Measurements from ENCODE around the gene CD68.
A peak's percentile ranks its signal among the peaks of the same experiment; 100 is the strongest.

CD68 gene

DNA sequence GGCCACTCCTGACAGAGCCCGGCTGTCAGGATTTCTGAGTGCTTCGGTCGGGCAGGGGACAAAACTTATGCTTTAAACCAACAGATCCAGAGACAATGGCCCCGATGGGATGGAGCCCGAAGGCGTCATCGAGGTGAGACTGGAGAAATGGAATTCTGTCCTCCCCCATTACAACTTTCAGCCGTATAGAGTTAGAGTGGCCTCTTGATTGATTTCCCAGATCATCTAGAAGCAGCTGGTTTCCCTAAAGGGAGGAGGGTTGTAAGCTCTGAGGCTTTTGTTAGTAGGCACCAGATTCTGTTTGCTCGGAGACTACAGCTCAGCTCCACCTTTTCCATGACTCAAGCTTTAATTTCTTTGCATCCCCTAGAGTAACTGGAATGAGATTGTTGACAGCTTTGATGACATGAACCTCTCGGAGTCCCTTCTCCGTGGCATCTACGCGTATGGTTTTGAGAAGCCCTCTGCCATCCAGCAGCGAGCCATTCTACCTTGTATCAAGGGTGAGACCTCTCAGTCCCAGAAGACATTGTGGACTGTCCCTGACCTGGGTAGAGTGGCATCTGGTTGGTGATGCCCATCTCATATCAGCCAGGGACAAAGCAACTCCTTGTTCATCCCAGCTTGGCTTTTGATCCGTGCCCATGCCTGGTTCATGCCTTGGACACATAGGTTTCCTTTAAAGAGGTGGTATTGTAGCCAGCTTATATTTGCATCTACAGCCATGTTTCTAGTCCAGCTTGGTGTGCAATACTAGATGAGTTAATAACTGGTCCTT lies 5.1 kb upstream of the CD68 start:
- WGBS: 41% methylated on average over 14 of the region's 15 CpGs
- peak overlapping the region; percentile 99 for H3K27ac ChIP-seq (ENCODE audit: low read depth, low read length)

DNA sequence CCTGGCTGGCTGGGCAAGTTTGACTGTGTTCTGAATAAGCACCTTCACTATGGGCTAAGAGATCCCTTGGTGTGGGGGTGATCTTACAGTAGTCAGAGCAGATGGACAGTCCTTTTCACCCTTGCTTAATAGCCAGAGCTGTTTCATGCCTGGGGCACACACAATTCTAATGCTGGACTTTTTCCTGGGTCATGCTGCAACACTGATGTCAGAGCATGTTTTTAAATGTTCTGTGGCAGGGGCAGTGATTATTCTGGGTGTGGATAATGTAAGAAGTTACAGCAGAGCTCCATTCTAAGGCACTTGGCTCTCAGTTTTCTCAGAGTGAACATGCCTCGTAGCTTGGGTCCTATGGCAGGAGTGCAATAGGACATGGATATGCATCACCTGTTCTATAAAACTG lies 4.0 kb upstream of the CD68 start:
- Histone ChIP-seq H3K27me3 (ENCODE audit: insufficient read depth, low read length) (no peaks in the 10 kb centered on the region), H3K27ac (ENCODE audit: low read depth, low read length) (peak overlapping the region; percentile 99; the same call in 1 of the 2 replicates), H3K9me3 (ENCODE audit: insufficient read depth, low read depth, low read length) (no peaks in the 10 kb centered on the region), H3K4me3 (ENCODE audit: low read length) (peak overlapping the region; percentile 97; the same call in 1 of the 2 replicates), H3K9ac (ENCODE audit: low read depth, low read length) (peak overlapping the region; percentile 100; the same call in 1 of the 2 replicates), H3K36me3 (ENCODE audit: insufficient read depth, low read length) (peaks cover 64% of the 10 kb centered on the region), H3K4me1 (ENCODE audit: insufficient read depth, low read length) (peaks cover 20% of the 10 kb centered on the region)
- 94% methylated on average over 1 of the region's 1 CpG for WGBS

More for the DNA sequence above, 5.1 kb upstream of the CD68 start:
- Histone ChIP-seq H3K9ac (ENCODE audit: low read depth, low read length) (peak overlapping the region; percentile 100), H3K4me3 (ENCODE audit: low read length) (peak overlapping the region; percentile 97), H3K9me3 (ENCODE audit: insufficient read depth, low read depth, low read length) (no peaks in the 10 kb centered on the region), H3K27me3 (ENCODE audit: insufficient read depth, low read length) (no peaks in the 10 kb centered on the region), H3K4me1 (ENCODE audit: insufficient read depth, low read length) (peaks cover 20% of the 10 kb centered on the region), H3K36me3 (ENCODE audit: insufficient read depth, low read length) (peaks cover 75% of the 10 kb centered on the region)

DNA sequence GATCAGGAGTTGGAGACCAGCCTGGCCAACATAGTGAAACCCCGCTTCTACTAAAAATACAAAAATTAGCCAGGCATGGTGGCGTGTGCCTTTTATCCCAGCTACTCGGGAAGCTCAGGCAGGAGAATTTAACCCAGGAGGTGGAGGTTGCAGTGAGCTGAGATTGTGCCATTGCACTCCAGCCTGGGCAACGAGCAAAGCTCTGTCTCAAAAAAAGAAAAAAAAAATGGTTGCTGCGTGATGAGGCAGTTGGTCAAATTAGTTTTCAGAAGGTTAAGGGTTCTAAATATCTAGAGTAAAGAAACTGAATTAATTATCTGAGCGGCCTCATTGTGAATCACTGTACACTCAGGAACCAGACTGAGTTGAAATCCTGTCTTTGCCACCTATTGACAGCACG lies 3.5 kb upstream of the CD68 start:
- WGBS: 92% methylated on average over 7 of the region's 7 CpGs
- H3K9me3 ChIP-seq (ENCODE audit: insufficient read depth, low read depth, low read length): no peaks in the 10 kb centered on the region
- H3K27me3 ChIP-seq (ENCODE audit: insufficient read depth, low read length): no peaks in the 10 kb centered on the region
- H3K4me3 ChIP-seq (ENCODE audit: low read length): no peak overlapping the region
- peak overlapping the region; percentile 99; the same call in 1 of the 2 replicates for H3K27ac ChIP-seq (ENCODE audit: low read depth, low read length)
- H3K4me1 ChIP-seq (ENCODE audit: insufficient read depth, low read length): peaks cover 20% of the 10 kb centered on the region
- 0 out of 2 replicates have a peak overlapping the region, but pooled peaks have one; percentile 3 for H3K9ac ChIP-seq (ENCODE audit: low read depth, low read length)
- H3K36me3 ChIP-seq (ENCODE audit: insufficient read depth, low read length): peaks cover 59% of the 10 kb centered on the region

DNA sequence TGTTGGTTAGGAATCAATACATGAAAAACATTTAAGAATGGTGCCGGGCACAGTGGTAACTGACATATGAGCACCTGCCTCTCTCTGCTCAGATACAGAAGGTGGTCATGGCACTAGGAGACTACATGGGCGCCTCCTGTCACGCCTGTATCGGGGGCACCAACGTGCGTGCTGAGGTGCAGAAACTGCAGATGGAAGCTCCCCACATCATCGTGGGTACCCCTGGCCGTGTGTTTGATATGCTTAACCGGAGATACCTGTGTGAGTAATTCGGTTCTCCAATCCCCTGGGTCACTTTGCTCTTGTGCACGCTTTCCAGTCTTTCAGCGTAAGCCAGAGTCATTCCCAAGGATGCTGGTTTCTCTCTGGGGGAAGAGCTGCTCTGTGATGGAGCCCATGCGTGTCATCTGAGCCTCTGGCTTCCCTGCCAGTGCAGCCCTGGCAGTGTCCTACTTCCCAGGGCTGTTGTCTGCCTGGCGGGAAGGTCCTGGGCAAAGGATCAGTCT lies 3.0 kb upstream of the CD68 start:
- no peaks in the 10 kb centered on the region for H3K9me3 ChIP-seq (ENCODE audit: insufficient read depth, low read depth, low read length)
- H3K36me3 ChIP-seq (ENCODE audit: insufficient read depth, low read length): peaks cover 54% of the 10 kb centered on the region
- H3K27me3 ChIP-seq (ENCODE audit: insufficient read depth, low read length): no peaks in the 10 kb centered on the region
- H3K4me3 ChIP-seq (ENCODE audit: low read length): no peak overlapping the region
- peaks cover 16% of the 10 kb centered on the region for H3K4me1 ChIP-seq (ENCODE audit: insufficient read depth, low read length)
- H3K9ac ChIP-seq (ENCODE audit: low read depth, low read length): 0 out of 2 replicates have a peak overlapping the region, but pooled peaks have one; percentile 3
- WGBS: 96% methylated on average over 14 of the region's 14 CpGs
- H3K27ac ChIP-seq (ENCODE audit: low read depth, low read length): no peak overlapping the region

DNA sequence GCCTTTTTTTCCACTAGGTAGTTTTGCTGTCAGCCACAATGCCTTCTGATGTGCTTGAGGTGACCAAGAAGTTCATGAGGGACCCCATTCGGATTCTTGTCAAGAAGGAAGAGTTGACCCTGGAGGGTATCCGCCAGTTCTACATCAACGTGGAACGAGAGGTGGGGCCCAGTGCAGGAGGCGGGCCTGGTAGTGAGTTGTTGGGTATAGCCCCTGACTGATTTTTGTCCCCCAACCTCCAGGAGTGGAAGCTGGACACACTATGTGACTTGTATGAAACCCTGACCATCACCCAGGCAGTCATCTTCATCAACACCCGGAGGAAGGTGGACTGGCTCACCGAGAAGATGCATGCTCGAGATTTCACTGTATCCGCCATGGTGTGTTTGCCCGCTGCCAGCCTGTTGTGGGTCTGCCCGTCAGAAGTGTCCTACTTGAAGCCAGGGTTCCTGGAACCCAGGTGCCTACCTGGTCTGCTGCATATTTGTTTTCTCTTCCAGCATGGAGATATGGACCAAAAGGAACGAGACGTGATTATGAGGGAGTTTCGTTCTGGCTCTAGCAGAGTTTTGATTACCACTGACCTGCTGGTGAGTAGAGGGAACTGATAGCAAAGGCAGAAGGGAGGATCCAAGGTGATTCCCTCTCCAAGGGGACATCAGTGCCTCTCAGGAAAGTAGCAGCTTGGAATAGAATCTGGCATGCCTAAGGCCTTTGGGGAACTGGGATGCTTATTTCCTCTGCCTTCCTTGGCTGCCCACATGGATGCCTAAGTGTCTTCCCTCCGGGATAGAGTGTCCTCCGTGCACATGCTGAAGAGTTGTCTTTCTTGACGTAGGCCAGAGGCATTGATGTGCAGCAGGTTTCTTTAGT lies 1.9 kb upstream of the CD68 start:
- H3K9me3 ChIP-seq (ENCODE audit: insufficient read depth, low read depth, low read length): no peaks in the 10 kb centered on the region
- 94% methylated on average over 17 of the region's 17 CpGs for WGBS
- H3K4me1 ChIP-seq (ENCODE audit: insufficient read depth, low read length): peaks cover 15% of the 10 kb centered on the region
- no peak overlapping the region for H3K4me3 ChIP-seq (ENCODE audit: low read length)
- no peak overlapping the region for H3K9ac ChIP-seq (ENCODE audit: low read depth, low read length)
- no peaks in the 10 kb centered on the region for H3K27me3 ChIP-seq (ENCODE audit: insufficient read depth, low read length)
- peaks cover 53% of the 10 kb centered on the region for H3K36me3 ChIP-seq (ENCODE audit: insufficient read depth, low read length)
- no peak overlapping the region for H3K27ac ChIP-seq (ENCODE audit: low read depth, low read length)

DNA sequence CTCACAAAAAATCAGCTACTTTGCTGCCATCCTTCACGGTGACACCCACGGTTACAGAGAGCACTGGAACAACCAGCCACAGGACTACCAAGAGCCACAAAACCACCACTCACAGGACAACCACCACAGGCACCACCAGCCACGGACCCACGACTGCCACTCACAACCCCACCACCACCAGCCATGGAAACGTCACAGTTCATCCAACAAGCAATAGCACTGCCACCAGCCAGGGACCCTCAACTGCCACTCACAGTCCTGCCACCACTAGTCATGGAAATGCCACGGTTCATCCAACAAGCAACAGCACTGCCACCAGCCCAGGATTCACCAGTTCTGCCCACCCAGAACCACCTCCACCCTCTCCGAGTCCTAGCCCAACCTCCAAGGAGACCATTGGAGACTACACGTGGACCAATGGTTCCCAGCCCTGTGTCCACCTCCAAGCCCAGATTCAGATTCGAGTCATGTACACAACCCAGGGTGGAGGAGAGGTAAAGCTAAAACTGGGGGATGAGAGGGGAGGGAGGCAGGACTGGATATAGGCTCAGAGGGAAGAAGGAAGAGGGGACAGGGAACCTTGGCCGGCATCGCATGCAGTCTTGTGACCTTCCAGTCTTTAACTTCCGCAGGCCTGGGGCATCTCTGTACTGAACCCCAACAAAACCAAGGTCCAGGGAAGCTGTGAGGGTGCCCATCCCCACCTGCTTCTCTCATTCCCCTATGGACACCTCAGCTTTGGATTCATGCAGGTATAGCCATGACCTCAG lies 581 bp downstream of the CD68 start:
- H3K4me3 ChIP-seq (ENCODE audit: low read length): no peak overlapping the region
- peaks cover 7% of the 10 kb centered on the region; the same call in 1 of the 2 replicates for H3K4me1 ChIP-seq (ENCODE audit: insufficient read depth, low read length)
- no peaks in the 10 kb centered on the region for H3K27me3 ChIP-seq (ENCODE audit: insufficient read depth, low read length)
- WGBS: 87% methylated on average over 12 of the region's 12 CpGs
- H3K9me3 ChIP-seq (ENCODE audit: insufficient read depth, low read depth, low read length): no peaks in the 10 kb centered on the region
- H3K9ac ChIP-seq (ENCODE audit: low read depth, low read length): no peak overlapping the region
- peaks cover 42% of the 10 kb centered on the region for H3K36me3 ChIP-seq (ENCODE audit: insufficient read depth, low read length)
- no peak overlapping the region; the same call in 1 of the 2 replicates for H3K27ac ChIP-seq (ENCODE audit: low read depth, low read length)

DNA sequence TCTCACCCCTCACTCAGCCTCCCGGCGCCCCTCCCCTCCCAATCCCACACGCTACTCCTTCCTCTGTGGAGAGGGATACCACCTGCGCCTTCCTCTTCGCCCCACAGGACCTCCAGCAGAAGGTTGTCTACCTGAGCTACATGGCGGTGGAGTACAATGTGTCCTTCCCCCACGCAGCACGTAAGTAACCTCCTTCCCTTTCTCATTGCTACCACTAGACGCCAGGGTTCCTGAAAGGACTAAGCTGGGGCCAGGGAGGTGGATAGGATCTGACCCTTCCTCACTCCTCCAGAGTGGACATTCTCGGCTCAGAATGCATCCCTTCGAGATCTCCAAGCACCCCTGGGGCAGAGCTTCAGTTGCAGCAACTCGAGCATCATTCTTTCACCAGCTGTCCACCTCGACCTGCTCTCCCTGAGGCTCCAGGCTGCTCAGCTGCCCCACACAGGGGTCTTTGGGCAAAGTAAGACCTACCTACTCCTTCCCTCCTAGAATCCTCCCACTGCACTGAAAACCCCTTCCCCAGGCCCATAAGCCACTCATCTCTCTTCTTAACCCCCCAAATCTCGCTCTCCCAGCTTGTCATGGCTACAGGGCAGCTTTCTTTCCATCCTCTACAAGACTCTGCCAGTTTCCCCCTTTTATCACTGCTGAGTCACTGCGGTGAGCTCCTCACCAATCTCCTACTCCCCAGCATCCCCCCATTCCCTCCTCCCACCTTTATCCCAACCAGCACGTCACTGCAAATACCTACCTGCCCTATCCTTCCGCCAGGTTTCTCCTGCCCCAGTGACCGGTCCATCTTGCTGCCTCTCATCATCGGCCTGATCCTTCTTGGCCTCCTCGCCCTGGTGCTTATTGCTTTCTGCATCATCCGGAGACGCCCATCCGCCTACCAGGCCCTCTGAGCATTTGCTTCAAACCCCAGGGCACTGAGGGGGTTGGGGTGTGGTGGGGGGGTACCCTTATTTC lies 1.5 kb downstream of the CD68 start:
- Histone ChIP-seq H3K4me3 (ENCODE audit: low read length) (no peak overlapping the region), H3K9ac (ENCODE audit: low read depth, low read length) (no peak overlapping the region), H3K27ac (ENCODE audit: low read depth, low read length) (no peak overlapping the region), H3K4me1 (ENCODE audit: insufficient read depth, low read length) (no peaks in the 10 kb centered on the region), H3K36me3 (ENCODE audit: insufficient read depth, low read length) (peaks cover 38% of the 10 kb centered on the region), H3K27me3 (ENCODE audit: insufficient read depth, low read length) (no peaks in the 10 kb centered on the region), H3K9me3 (ENCODE audit: insufficient read depth, low read depth, low read length) (no peaks in the 10 kb centered on the region)
- WGBS: 88% methylated on average over 23 of the region's 23 CpGs

DNA sequence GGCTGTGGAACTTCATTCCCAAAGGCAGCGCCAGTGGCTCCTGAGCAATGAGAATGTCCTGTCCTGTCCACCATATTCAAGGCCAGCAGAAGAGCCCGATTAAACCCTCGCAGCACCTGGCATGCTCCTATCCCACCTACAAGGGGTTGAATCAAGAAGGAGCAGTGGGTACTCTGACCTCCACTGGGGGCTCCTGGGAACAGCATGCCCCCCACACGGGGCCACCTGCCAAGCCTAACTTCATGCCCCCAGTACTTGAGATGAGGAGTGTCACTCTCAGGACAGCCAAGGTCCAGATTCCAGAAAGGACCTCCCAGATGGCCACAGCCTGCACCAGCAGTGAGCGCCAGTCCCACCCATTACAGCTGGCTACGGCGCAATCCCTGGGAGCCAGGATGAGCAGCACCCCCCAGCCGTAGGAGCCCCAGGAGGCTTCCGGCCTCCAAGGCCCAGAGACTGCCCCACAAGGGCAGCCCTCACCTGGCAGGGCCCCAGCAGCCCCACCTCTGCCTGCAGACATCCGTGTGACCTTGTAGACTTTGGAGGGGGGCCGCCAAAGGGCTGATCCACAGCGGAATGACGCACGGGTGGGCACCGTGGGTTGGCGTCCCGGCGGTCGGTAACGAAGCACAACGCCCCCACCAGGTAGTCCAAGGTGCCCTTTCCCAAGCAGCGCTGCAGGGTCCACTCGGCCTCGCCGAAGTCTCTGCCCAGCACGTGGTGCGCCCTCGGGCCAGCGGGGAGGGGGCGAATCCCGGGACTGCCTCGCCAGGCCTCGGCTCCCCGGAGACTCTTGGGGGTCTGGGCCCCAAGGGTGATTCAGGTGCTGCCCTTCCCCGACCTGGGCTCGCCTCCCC lies 3.2 kb downstream of the CD68 start:
- WGBS: 93% methylated on average over 36 of the region's 36 CpGs
- H3K9me3 ChIP-seq (ENCODE audit: insufficient read depth, low read depth, low read length): no peaks in the 10 kb centered on the region
- peak overlapping the region; percentile 80 for H3K4me3 ChIP-seq (ENCODE audit: low read length)
- no peaks in the 10 kb centered on the region for H3K27me3 ChIP-seq (ENCODE audit: insufficient read depth, low read length)
- H3K9ac ChIP-seq (ENCODE audit: low read depth, low read length): peak overlapping the region; percentile 98
- H3K4me1 ChIP-seq (ENCODE audit: insufficient read depth, low read length): no peaks in the 10 kb centered on the region; the same call in 1 of the 2 replicates
- H3K36me3 ChIP-seq (ENCODE audit: insufficient read depth, low read length): peaks cover 33% of the 10 kb centered on the region
- H3K27ac ChIP-seq (ENCODE audit: low read depth, low read length): peak overlapping the region; percentile 98
